Measurements from ENCODE around the gene BCAS3. TPM values are rescaled to one million over a fixed set of nuclear protein-coding genes. Genes with fewer than 3 reads are reported as not detected.

Gene BCAS3
- total and polyA plus RNA-seq, 12 donors = 6.1 to 21.8 (median 17.2) TPM

DNA sequence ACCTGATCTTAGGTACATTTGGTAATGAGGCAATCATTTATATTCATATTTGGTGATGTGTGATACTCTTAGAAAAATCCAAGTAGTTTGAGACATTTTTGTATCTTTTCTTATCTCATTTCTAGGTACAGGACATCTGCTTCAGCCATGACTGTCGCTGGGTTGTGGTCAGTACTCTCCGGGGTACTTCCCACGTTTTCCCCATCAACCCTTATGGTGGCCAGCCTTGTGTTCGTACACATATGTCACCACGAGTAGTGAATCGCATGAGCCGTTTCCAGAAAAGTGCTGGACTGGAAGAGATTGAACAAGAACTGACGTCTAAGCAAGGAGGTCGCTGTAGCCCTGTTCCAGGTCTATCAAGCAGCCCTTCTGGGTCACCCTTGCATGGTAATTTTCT, 312.2 kb downstream of the BCAS3 start:
- no peaks in the 10 kb centered on the region for H3K36me3 ChIP-seq
- no peak for DNase-seq
- 92 to 95% methylated on average over 9 of the region's 9 CpGs for WGBS, 2 donors
- no peak overlapping the region for H3K27ac ChIP-seq
- TF ChIP-seq, protein P1, sequence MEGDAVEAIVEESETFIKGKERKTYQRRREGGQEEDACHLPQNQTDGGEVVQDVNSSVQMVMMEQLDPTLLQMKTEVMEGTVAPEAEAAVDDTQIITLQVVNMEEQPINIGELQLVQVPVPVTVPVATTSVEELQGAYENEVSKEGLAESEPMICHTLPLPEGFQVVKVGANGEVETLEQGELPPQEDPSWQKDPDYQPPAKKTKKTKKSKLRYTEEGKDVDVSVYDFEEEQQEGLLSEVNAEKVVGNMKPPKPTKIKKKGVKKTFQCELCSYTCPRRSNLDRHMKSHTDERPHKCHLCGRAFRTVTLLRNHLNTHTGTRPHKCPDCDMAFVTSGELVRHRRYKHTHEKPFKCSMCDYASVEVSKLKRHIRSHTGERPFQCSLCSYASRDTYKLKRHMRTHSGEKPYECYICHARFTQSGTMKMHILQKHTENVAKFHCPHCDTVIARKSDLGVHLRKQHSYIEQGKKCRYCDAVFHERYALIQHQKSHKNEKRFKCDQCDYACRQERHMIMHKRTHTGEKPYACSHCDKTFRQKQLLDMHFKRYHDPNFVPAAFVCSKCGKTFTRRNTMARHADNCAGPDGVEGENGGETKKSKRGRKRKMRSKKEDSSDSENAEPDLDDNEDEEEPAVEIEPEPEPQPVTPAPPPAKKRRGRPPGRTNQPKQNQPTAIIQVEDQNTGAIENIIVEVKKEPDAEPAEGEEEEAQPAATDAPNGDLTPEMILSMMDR (IDR thresholded peaks at IDR 0.05) = no peak
- no peaks in the 10 kb centered on the region for H3K27me3 ChIP-seq
- H3K4me1 ChIP-seq = no peaks in the 10 kb centered on the region
- H3K4me3 ChIP-seq = no peak overlapping the region
- peaks cover 0 to 8% (median 0%) of the 10 kb centered on the region in 11 donors for H3K9me3 ChIP-seq
- no peak for ATAC-seq
- intact Hi-C loops (cut with DNase I) = loop anchor here in 2 of 10 donors (10.0 kb wide), 1 partner anchor 265 kb away; no protein-coding TSS in a partner anchor

DNA sequence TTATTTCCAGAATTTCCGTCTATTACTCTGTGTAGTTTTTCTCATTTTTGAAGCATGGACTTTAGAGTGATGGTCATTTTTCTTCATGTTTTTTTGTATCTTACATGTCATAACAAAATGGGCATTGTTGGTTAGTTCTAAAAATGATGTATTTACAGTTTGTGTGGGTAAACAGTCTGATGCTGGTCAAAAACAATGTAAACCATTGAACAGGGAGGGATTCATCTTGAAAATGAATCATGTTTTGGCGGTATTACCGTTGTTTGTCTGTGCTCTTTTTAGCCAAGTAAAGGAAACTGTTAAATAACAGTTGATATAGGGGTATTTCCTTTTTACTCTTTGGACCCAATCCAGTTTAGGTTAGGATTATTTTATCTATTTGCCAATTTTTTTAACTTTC, 315.8 kb downstream of the BCAS3 start:
- Histone ChIP-seq H3K27ac (no peak overlapping the region), H3K36me3 (no peaks in the 10 kb centered on the region), H3K4me1 (no peaks in the 10 kb centered on the region), H3K4me3 (no peak overlapping the region), H3K9me3 (no peaks in the 10 kb centered on the region), H3K27me3 (no peaks in the 10 kb centered on the region)
- DNase-seq (no peak), ATAC-seq (no peak)
- TF ChIP-seq, protein P1 (IDR thresholded peaks at IDR 0.05) = no peak
- intact Hi-C loops (cut with DNase I) = loop anchor here in 2 of 10 donors (10.0 kb wide), 1 partner anchor 269 kb away; no protein-coding TSS in a partner anchor
- 58 to 68% methylated on average over 3 of the region's 3 CpGs for WGBS, 2 donors

DNA sequence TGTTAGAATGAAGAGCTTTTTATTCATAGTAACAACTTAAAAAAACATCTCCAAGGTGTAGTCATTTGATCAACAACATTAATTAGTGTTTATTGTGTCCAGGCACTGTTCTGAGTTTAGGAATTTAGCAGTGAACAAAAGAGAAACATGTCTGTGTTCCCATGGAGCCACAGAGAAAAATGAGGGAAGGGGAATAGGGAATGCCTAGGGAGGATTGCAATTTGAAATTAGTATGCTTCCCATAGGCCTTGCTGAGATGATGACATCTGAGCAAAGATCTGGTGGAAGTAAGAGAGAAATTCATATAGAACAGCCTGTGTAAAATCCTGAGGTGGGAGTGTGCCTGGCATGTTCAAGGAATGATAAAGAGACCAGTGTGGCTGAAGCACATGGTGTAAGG, 318.0 kb downstream of the BCAS3 start:
- no peaks in the 10 kb centered on the region for H3K27me3 ChIP-seq
- peaks cover 0 to 2% (median 0%) of the 10 kb centered on the region in 9 donors for H3K4me1 ChIP-seq
- H3K27ac ChIP-seq = no peak overlapping the region
- H3K9me3 ChIP-seq = no peaks in the 10 kb centered on the region
- H3K4me3 ChIP-seq = no peak overlapping the region
- H3K36me3 ChIP-seq = no peaks in the 10 kb centered on the region
- intact Hi-C loops (cut with DNase I) = loop anchor here in 2 of 10 donors (10.0 kb wide), 1 partner anchor 271 kb away; no protein-coding TSS in a partner anchor
- no peak for ATAC-seq
- TF ChIP-seq, protein P1 (IDR thresholded peaks at IDR 0.05) = no peak
- no peak for DNase-seq

DNA sequence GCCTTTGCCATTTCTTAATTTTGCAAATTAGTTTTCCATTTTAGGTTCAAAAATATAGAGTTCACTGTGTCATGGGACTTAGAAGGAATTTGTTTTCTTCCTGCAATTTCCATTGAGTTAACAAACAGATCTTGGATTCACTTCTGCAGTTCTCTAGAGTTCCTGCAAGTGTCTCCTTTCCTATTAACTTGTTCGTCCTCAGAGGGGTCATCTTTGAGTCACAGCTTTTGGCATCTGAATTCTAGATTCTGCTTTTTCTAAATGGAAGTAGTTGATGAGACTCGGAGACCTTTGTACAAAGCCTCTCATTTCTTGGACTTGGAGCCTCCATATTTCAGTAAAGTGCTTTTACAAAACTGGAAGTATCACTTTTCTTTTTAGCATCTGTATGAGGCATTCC, 323.3 kb downstream of the BCAS3 start:
- Histone ChIP-seq H3K36me3 (no peaks in the 10 kb centered on the region), H3K4me1 (peaks cover 0 to 9% (median 0%) of the 10 kb centered on the region in 9 donors), H3K27ac (peak overlapping the region in 2 of 10 donors; percentile 18 to 33), H3K9me3 (no peaks in the 10 kb centered on the region), H3K4me3 (no peak overlapping the region), H3K27me3 (no peaks in the 10 kb centered on the region)
- intact Hi-C loops (cut with DNase I) = loop anchor here (5.0 to 10.0 kb wide), 8 partner anchors 134 to 544 kb away; partner anchors contain the start of gene TBX2 (in 2 of the 10)
- ATAC-seq (peak in 1 of 8 donors; percentile 61), DNase-seq (no peak)
- TF ChIP-seq, protein P1 (IDR thresholded peaks at IDR 0.05) = peak in 4 of 9 donors; percentile 28 to 44 (median 34)
- WGBS, 2 donors = 31 to 56% methylated on average over 2 of the region's 2 CpGs

Measured in heart right ventricle (tissue), 16 donors.